ENCODE measurements around the gene FAM50A.

DNA sequence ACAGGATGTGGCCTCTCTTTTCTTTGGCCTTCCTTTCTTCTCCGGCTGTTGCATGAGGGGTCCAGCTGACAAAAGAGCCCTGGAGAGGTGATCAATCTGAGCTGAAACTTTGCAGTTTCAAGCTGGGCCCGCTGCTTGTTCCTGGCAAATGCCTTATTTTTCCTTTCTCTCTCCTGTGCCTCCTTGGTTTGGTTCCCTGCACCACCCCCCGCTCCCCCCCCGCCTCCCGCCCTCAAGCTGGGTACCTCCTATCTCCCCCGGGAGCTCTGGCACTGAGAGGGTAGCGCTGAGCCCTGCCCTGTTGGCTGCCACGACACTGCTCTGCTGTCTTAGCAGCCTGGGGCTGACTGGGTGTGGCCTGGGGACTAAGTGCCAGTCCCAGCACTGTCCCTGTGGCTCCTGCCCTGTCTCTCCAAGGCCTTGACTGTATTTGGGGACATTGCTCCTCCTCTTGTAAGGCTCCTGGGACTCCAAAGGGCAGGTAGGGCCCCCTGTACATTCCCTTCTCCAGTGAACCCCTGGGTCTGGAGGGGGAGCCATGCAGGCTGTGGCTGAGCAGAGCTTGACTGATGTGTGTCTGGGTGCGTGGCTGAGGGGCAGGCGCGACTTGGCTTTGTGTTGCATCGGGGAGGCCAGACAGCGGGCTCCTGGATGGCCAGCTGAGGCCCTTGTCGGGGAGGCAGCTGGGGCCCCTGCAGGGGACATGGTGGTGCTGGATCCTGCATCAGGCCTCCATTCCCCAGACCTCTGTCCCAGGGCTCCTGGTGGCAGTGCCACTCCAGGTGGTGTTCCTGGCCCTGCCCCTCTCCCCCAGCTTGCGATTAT, 15.2 kb downstream of the FAM50A start:
- TF ChIP-seq GATA2 (IDR thresholded peaks at IDR 0.05; ENCODE audit: low read depth, low read length) (no peak), GATA3 (IDR thresholded peaks at IDR 0.05; ENCODE audit: low read depth, low read length) (no peak)

All from SH-SY5Y (cell line).